OCI-LY3 (cell line): ENCODE data around the gene DOCK6.

Source experiments
- EZH2phosphoT487 ChIP-seq: fragments of 200-600 bp; shearing (Covaris generic); IDR thresholded peaks from 2 replicates; pipeline ENCODE4 v1.6.1; 2018; ENCODE audit warnings: antibody characterized with exemption, mixed run types, low read depth
- TF ChIP-seq, protein P1 (sequence below): fragments of 200-600, 300-600 bp; sonication (generic); IDR thresholded peaks from 2 replicates; pipeline ENCODE4 v1.5.1; 2014; ENCODE audit warnings: antibody characterized with exemption, low read length, low read depth

DNA sequence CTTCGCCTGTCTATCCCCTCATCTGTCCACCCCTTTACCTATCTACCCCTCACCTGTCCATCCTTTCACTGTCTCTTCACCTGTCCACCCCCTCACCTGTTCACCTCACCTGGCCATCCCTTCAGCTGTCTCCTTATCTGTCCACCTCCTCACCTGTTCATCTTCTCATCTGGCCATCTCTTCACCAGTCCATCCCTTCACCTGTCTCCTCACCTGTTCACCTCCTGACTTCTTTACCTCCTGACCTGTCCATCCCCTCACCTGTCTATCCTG is 51.7 kb downstream of the DOCK6 start:
- TF ChIP-seq, protein P1, sequence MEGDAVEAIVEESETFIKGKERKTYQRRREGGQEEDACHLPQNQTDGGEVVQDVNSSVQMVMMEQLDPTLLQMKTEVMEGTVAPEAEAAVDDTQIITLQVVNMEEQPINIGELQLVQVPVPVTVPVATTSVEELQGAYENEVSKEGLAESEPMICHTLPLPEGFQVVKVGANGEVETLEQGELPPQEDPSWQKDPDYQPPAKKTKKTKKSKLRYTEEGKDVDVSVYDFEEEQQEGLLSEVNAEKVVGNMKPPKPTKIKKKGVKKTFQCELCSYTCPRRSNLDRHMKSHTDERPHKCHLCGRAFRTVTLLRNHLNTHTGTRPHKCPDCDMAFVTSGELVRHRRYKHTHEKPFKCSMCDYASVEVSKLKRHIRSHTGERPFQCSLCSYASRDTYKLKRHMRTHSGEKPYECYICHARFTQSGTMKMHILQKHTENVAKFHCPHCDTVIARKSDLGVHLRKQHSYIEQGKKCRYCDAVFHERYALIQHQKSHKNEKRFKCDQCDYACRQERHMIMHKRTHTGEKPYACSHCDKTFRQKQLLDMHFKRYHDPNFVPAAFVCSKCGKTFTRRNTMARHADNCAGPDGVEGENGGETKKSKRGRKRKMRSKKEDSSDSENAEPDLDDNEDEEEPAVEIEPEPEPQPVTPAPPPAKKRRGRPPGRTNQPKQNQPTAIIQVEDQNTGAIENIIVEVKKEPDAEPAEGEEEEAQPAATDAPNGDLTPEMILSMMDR: no peak
- TF ChIP-seq EZH2phosphoT487: no peak
